ENCODE measurements around the gene NEK6.

NEK6 gene

GRCh38 chr9:124372038-124372437 is 114.3 kb downstream of the NEK6 start:
- Histone ChIP-seq H3K27me3 (ENCODE audit: insufficient read depth, poor library complexity, severe bottlenecking) (no peaks in the 10 kb centered on the region), H3K27ac (replicated peaks) (peak overlapping the region; percentile 70), H3K4me3 (replicated peaks; ENCODE audit: insufficient read depth, low read length) (no peak overlapping the region)
- no peak for TF ChIP-seq GABPA (IDR thresholded peaks at IDR 0.05; ENCODE audit: low read depth)
- no peak for TF ChIP-seq POLR2AphosphoS5 (IDR thresholded peaks at IDR 0.05; ENCODE audit: low read depth)
- TF ChIP-seq SPI1 (IDR thresholded peaks at IDR 0.05; ENCODE audit: borderline replicate concordance, low read depth), result no peak
- TF ChIP-seq REST (IDR thresholded peaks at IDR 0.05; ENCODE audit: insufficient replicate concordance, low read depth), result no peak
- TF ChIP-seq CTCF (IDR thresholded peaks at IDR 0.05; ENCODE audit: insufficient read depth, low read length), result no peak
- no peak for DNase-seq (ENCODE audit: low read depth in 1 of 2, low spot score in 1 of 2)

GRCh38 chr9:124373386-124373785 is 115.6 kb downstream of the NEK6 start:
- Histone ChIP-seq H3K27me3 (ENCODE audit: insufficient read depth, poor library complexity, severe bottlenecking) (no peaks in the 10 kb centered on the region), H3K4me3 (replicated peaks; ENCODE audit: insufficient read depth, low read length) (no peak overlapping the region), H3K27ac (replicated peaks) (peak overlapping the region; percentile 70)
- TF ChIP-seq GABPA (IDR thresholded peaks at IDR 0.05; ENCODE audit: low read depth), result no peak
- TF ChIP-seq POLR2AphosphoS5 (IDR thresholded peaks at IDR 0.05; ENCODE audit: low read depth), result no peak
- no peak for TF ChIP-seq REST (IDR thresholded peaks at IDR 0.05; ENCODE audit: insufficient replicate concordance, low read depth)
- no peak for TF ChIP-seq SPI1 (IDR thresholded peaks at IDR 0.05; ENCODE audit: borderline replicate concordance, low read depth)
- no peak for TF ChIP-seq CTCF (IDR thresholded peaks at IDR 0.05; ENCODE audit: insufficient read depth, low read length)
- no peak for DNase-seq (ENCODE audit: low read depth in 1 of 2, low spot score in 1 of 2)

GRCh38 chr9:124373851-124374250 is 116.1 kb downstream of the NEK6 start:
- peak overlapping the region; percentile 70 for H3K27ac ChIP-seq (replicated peaks)
- DNase-seq (ENCODE audit: low read depth in 1 of 2, low spot score in 1 of 2), result no peak
- H3K27me3 ChIP-seq (ENCODE audit: insufficient read depth, poor library complexity, severe bottlenecking), result no peaks in the 10 kb centered on the region
- H3K4me3 ChIP-seq (replicated peaks; ENCODE audit: insufficient read depth, low read length), result no peak overlapping the region
- no peak for TF ChIP-seq GABPA (IDR thresholded peaks at IDR 0.05; ENCODE audit: low read depth)
- TF ChIP-seq REST (IDR thresholded peaks at IDR 0.05; ENCODE audit: insufficient replicate concordance, low read depth), result no peak
- TF ChIP-seq CTCF (IDR thresholded peaks at IDR 0.05; ENCODE audit: insufficient read depth, low read length), result no peak
- no peak for TF ChIP-seq SPI1 (IDR thresholded peaks at IDR 0.05; ENCODE audit: borderline replicate concordance, low read depth)
- TF ChIP-seq POLR2AphosphoS5 (IDR thresholded peaks at IDR 0.05; ENCODE audit: low read depth), result no peak
